Astrocyte of the spinal cord (primary cell): Measurements from ENCODE around the gene KLHL24.
A peak's percentile ranks its signal among the peaks of the same experiment; 100 is the strongest.
"Not testable (repeated sequence)": the region's sequence is repeated elsewhere in the genome, so short reads cannot be mapped to it uniquely, and the experiment has no call there.

ENCODE experiments used
- DNase-seq: peaks from one replicate; pipeline ENCODE4 v3.0.0; 2011; ENCODE audit warnings: low read depth, low spot score
- H3K4me3 ChIP-seq: 2 replicates; pipeline ENCODE4 v1.5.1; 2011; ENCODE audit warnings: low read depth, mild to moderate bottlenecking, low read length, moderate library complexity
- in situ Hi-C: cut with HindIII; loops from 2 replicates; pipeline ENCODE4 v1.10.0; 2017; ENCODE audit warnings: low sequenced_read_pairs
- TF ChIP-seq, protein P1 (sequence below): IDR thresholded peaks from 2 replicates; pipeline ENCODE4 v1.5.1; 2012; ENCODE audit warnings: low read depth, mild to moderate bottlenecking, low read length, inconsistent platforms

KLHL24 gene

DNA sequence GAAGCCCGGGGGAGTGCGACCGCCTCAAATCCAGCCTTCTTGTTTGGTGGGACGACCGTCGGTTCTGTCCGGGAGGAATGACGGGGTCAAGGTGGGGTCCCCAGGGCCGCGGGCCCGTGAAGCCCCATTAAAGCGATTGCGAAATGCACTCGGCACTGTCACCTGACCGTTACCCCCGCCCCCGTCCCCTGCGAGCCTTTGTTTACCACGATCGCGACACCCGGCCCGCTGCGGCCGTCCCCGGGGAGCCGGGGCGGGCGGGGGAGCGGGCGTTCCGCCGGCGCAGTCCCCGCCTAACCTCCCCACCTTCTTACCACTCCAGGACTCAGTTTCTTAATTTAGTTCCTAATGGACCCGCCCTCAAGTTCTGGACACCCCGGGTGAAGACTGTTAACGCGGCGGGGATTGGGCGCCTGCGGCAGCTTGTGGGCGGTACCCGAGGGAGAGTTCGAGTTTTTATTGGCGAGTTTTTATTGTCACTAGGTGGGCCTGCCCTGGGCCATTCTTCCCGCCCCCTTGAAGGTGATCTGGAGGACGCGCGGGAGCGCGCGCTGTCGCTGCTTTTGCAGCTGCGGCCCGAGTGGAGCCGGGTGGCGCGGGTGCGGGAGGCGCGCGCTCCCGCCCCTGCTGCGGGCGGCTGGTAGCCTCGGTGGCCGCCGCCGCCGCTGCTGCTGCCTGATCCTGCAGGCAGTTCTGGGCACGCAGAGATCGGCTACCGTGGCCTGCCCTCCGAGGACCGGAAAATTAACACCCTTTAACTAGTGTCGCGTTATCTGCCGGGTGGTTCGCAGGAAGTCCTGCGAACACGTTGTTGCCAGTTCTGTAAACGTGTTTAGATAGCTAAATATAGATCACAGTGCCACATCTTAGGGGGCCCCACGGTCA lies 1.0 kb downstream of the KLHL24 start:
- in situ Hi-C loops: no loop called here
- peak; percentile 97 for DNase-seq
- TF ChIP-seq, protein P1, sequence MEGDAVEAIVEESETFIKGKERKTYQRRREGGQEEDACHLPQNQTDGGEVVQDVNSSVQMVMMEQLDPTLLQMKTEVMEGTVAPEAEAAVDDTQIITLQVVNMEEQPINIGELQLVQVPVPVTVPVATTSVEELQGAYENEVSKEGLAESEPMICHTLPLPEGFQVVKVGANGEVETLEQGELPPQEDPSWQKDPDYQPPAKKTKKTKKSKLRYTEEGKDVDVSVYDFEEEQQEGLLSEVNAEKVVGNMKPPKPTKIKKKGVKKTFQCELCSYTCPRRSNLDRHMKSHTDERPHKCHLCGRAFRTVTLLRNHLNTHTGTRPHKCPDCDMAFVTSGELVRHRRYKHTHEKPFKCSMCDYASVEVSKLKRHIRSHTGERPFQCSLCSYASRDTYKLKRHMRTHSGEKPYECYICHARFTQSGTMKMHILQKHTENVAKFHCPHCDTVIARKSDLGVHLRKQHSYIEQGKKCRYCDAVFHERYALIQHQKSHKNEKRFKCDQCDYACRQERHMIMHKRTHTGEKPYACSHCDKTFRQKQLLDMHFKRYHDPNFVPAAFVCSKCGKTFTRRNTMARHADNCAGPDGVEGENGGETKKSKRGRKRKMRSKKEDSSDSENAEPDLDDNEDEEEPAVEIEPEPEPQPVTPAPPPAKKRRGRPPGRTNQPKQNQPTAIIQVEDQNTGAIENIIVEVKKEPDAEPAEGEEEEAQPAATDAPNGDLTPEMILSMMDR: no peak
- peak overlapping the region; percentile 85 for H3K4me3 ChIP-seq

DNA sequence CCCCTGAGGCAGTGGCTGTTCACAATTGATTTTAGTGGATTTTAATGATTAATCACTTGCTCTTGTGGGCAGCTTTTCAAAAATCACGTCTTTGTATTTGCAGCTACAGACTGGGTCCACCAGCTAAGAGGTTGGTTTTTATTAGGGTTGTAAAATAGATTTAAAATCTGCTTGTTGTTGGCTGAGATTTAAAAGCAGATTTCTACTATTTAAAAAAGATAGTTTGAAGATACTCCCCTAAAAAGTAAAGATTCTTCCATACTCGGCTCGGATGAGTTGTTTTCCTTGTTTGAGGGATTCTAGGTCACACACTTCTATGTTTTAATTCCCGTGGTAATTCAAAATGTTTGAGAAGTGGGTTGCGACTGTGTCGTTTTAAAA lies 1.7 kb downstream of the KLHL24 start:
- DNase-seq: no peak
- TF ChIP-seq, protein P1: no peak
- peak overlapping the region; percentile 85 for H3K4me3 ChIP-seq
- in situ Hi-C loops: no loop called here

DNA sequence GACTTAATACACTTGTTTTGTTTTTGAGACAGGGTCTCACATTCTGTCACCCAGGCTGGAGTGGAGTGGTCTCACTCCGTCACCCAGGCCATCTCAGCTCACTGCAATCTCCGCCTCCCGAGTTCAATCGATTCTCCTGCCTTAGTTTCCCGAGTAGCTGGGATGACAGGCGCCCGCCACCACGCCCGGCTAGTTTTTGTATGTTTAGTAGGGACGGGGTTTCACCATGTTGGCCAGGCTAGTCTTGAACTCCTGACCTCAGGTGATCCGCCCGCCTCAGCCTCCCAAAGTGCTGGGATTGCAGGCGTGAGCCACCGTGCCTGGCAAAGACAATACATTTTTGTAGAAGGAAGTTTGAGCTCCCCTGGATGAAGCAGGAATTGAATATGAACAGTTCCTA lies 2.2 kb downstream of the KLHL24 start:
- H3K4me3 ChIP-seq, DNase-seq, in situ Hi-C loops: not testable (repeated sequence)

DNA sequence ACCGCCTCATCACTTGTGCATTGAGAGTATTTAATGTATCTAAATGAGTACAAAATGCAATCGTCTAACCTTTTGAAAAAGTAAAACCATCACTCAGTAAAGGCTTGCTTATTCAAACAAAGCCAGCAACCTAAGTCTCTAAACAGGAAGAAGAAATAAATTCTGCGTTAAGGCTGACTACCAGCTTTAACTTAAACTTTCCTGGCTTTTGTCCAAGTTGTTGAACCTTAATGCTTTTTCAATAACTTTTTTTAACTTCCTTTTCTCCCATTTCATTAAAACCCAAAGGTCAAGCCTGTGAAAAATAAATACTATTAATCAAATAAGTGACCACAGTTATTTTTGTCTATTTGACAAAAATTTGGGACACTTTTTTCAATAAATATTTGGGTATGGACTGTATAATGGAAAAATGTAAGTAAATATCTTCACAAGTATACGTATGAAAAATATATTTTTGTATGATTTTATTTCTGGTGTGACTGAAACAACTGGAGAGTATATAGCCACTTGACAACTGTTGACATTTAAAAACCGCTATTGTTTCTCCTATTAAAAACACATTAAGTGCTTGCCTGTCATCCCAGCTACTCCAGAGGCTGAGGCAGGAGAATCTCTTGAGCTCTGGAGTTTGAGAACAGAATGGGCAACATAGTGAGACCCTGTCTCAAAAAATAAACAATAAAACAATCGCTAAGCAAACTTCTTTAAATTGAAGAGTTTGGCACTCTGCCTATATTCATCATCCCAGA lies 2.9 kb downstream of the KLHL24 start:
- DNase-seq: no peak
- TF ChIP-seq, protein P1: no peak
- in situ Hi-C loops: no loop called here
- H3K4me3 ChIP-seq: no peak overlapping the region

DNA sequence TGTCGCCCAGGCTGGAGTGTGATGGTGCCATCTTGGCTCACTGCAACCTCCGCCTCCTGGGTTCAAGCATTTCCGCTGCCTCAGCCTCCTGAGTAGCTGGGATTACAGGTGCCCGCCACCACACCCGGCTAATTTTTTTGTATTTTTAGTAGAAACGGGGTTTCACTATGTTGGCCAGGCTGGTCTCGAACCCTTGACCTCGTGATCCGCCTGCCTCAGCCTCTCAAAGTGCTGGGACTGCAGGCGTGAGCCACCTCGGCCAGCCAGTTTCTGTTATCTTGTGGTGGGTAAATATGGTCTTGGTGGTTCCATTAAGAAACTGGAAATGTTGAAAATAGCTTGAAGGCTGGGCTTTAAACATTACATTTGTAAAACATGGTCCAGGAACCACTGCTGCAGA lies 5.2 kb downstream of the KLHL24 start:
- DNase-seq, in situ Hi-C loops, H3K4me3 ChIP-seq: not testable (repeated sequence)

DNA sequence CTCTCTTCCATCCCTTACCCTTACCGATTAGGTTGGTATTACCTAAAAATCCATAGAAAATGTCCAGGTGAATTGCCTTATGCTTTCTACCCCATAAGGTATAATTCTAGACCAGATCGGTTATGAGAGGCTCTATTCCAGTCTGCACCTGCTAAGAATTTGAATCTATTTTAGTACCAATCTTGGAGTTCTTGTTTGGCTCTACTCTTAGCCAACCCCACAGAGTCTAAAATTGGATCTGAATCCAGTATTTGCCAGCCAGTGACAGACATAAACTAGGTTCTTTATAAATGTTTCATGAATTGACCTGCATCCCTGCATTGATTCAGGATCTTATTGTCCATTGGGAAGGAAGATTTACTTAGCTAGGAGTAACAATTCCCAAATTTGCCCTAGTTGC lies 6.5 kb downstream of the KLHL24 start:
- DNase-seq: no peak
- H3K4me3 ChIP-seq: no peak overlapping the region
- TF ChIP-seq, protein P1: no peak
- in situ Hi-C loops: no loop called here

DNA sequence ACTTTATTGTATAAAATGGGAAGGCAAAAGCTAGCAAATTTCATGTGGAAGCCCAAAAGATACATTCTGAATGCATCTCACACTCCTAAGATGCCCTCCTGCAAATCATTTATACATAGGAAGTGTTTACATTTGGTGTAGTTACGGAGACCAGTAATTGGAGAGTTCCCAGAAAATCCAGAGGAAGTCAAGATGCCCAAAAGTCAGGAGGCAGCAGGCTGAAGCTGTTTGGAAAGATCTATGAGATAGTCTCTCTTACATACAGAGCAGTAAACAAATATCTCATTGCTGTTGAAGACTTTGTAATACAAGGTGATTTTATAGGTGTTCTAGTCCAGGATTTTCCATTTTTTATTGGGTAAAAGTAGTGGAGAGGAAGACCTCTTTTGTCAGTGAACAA lies 8.8 kb downstream of the KLHL24 start:
- in situ Hi-C loops: no loop called here
- TF ChIP-seq, protein P1: no peak
- no peak for DNase-seq
- no peak overlapping the region for H3K4me3 ChIP-seq
